H9 (cell line): ENCODE measurements around the gene QRICH2. TPM values are rescaled to one million over a fixed set of nuclear protein-coding genes. Genes with fewer than 3 reads are reported as not detected.

Experiments used
- DNase-seq: peaks from one replicate; pipeline ENCODE4 v3.0.0-alpha.2; 2017
- H2AFZ ChIP-seq: one replicate; pipeline ENCODE4 v1.6.1; 2013; ENCODE audit warnings: mild to moderate bottlenecking, low read length, control low read depth, moderate library complexity
- H2AK5ac ChIP-seq: 2 replicates; pipeline ENCODE4 v1.6.1; 2013; ENCODE audit warnings: low read length, control low read depth, mixed read lengths; ENCODE audit not compliant: insufficient read length
- H2BK120ac ChIP-seq: one replicate; pipeline ENCODE4 v1.6.1; 2013; ENCODE audit warnings: low read depth, mild to moderate bottlenecking, low read length, control low read depth, inconsistent platforms; ENCODE audit not compliant: poor library complexity, severe bottlenecking
- H2BK12ac ChIP-seq: 2 replicates; pipeline ENCODE4 v1.6.1; 2013; ENCODE audit warnings: low read length, control low read depth, mixed read lengths, low read depth; ENCODE audit not compliant: insufficient read length
- H2BK15ac ChIP-seq: 2 replicates; pipeline ENCODE4 v1.6.1; 2013; ENCODE audit warnings: low read depth, low read length, control low read depth
- H2BK20ac ChIP-seq: one replicate; pipeline ENCODE4 v1.6.1; 2013; ENCODE audit warnings: low read depth, mild to moderate bottlenecking, low read length, control low read depth, inconsistent platforms; ENCODE audit not compliant: poor library complexity, severe bottlenecking
- H2BK5ac ChIP-seq: 2 replicates; pipeline ENCODE4 v1.6.1; 2013; ENCODE audit warnings: low read length, control low read depth, mixed read lengths; ENCODE audit not compliant: insufficient read length
- H3K14ac ChIP-seq: 2 replicates; pipeline ENCODE4 v1.6.1; 2013; ENCODE audit warnings: low read length, control low read depth; ENCODE audit not compliant: insufficient read depth
- H3K18ac ChIP-seq: 2 replicates; pipeline ENCODE4 v1.6.1; 2013; ENCODE audit warnings: low read depth, mild to moderate bottlenecking, mixed read lengths, low read length, control low read depth; ENCODE audit not compliant: insufficient read length
- H3K23ac ChIP-seq: 2 replicates; pipeline ENCODE4 v1.6.1; 2013; ENCODE audit warnings: low read length, control low read depth, mixed read lengths, low read depth; ENCODE audit not compliant: insufficient read length
- H3K23me2 ChIP-seq: 2 replicates; pipeline ENCODE4 v1.6.1; 2013; ENCODE audit warnings: low read depth, mild to moderate bottlenecking, mixed read lengths, low read length, control low read depth; ENCODE audit not compliant: insufficient read length, poor library complexity, severe bottlenecking
- H3K27ac ChIP-seq: 2 replicates; pipeline ENCODE4 v1.5.1; 2013; ENCODE audit warnings: low read length, control low read depth, mixed read lengths, low read depth; ENCODE audit not compliant: insufficient read length
- H3K27me3 ChIP-seq: 2 replicates; pipeline ENCODE4 v1.6.1; 2013; ENCODE audit warnings: low read length, control low read depth, inconsistent platforms; ENCODE audit not compliant: insufficient read depth
- H3K4ac ChIP-seq: 2 replicates; pipeline ENCODE4 v1.6.1; 2013; ENCODE audit warnings: low read depth, mild to moderate bottlenecking, control low read depth, inconsistent platforms, low read length, moderate library complexity
- H3K4me1 ChIP-seq: 2 replicates; pipeline ENCODE4 v1.6.1; 2013; ENCODE audit warnings: low read length, control low read depth, inconsistent platforms; ENCODE audit not compliant: insufficient read depth
- H3K4me2 ChIP-seq: 2 replicates; pipeline ENCODE4 v1.6.1; 2013; ENCODE audit warnings: low read length, control low read depth, mixed read lengths; ENCODE audit not compliant: insufficient read length, insufficient read depth
- H3K56ac ChIP-seq: 2 replicates; pipeline ENCODE4 v1.6.1; 2013; ENCODE audit warnings: low read depth, mild to moderate bottlenecking, mixed read lengths, low read length, control low read depth; ENCODE audit not compliant: insufficient read length
- H3K79me1 ChIP-seq: 2 replicates; pipeline ENCODE4 v1.6.1; 2013; ENCODE audit warnings: low read depth, mild to moderate bottlenecking, moderate library complexity, low read length, control low read depth, inconsistent platforms; ENCODE audit not compliant: insufficient read depth, poor library complexity, severe bottlenecking
- H3K79me2 ChIP-seq: 2 replicates; pipeline ENCODE4 v1.6.1; 2013; ENCODE audit warnings: low read length, control low read depth, inconsistent platforms; ENCODE audit not compliant: insufficient read depth
- H3K9ac ChIP-seq: 2 replicates; pipeline ENCODE4 v1.6.1; 2013; ENCODE audit warnings: low read length, control low read depth, mixed read lengths; ENCODE audit not compliant: insufficient read length; ENCODE audit errors: extremely low read depth
- H3K9me3 ChIP-seq: one replicate; pipeline ENCODE4 v1.6.1; 2013; ENCODE audit warnings: low read depth, low read length, inconsistent platforms; ENCODE audit not compliant: control insufficient read depth
- H3T11ph ChIP-seq: one replicate; pipeline ENCODE4 v1.6.1; 2013; ENCODE audit warnings: mild to moderate bottlenecking, low read length, control low read depth, inconsistent platforms
- H4K20me1 ChIP-seq: one replicate; pipeline ENCODE4 v1.6.1; 2013; ENCODE audit not compliant: control insufficient read depth, insufficient read length, insufficient read depth
- H4K5ac ChIP-seq: 2 replicates; pipeline ENCODE4 v1.6.1; 2013; ENCODE audit warnings: low read depth, mild to moderate bottlenecking, mixed read lengths, low read length, control low read depth; ENCODE audit not compliant: insufficient read length
- H4K8ac ChIP-seq: replicated peaks from 2 replicates; pipeline ENCODE4 v1.6.1; 2013; ENCODE audit warnings: low read length, control low read depth, mixed read lengths, low read depth; ENCODE audit not compliant: insufficient read length
- H4K91ac ChIP-seq: 2 replicates; pipeline ENCODE4 v1.6.1; 2013; ENCODE audit warnings: low read depth, mild to moderate bottlenecking, moderate library complexity, mixed read lengths, low read length, control low read depth; ENCODE audit not compliant: insufficient read length
- H3K27ac Mint-ChIP-seq, 3 experiments: 2 replicates in 2 of 3; 3 replicates in 1 of 3; pipeline ENCODE4 v1.8.0; 2020 to 2021; ENCODE audit warnings: mixed read lengths in 3 of 3, mild to moderate bottlenecking in 1 of 3, moderate library complexity in 1 of 3
- H3K27me3 Mint-ChIP-seq: 2 replicates; pipeline ENCODE4 v1.8.0; 2021; ENCODE audit warnings: low read depth, mild to moderate bottlenecking, moderate library complexity, mixed read lengths
- H3K36me3 Mint-ChIP-seq, 3 experiments: 2 replicates in 2 of 3; 3 replicates in 1 of 3; pipeline ENCODE4 v1.8.0; 2020 to 2021; ENCODE audit warnings: low read depth in 3 of 3, mixed read lengths in 3 of 3; ENCODE audit not compliant: insufficient read depth in 1 of 3
- H3K4me1 Mint-ChIP-seq, 2 experiments: 2 replicates each; pipeline ENCODE4 v1.8.0; 2020; ENCODE audit warnings: mixed read lengths in 2 of 2
- H3K4me3 Mint-ChIP-seq, 2 experiments: 2 replicates in 1 of 2; 3 replicates in 1 of 2; pipeline ENCODE4 v1.8.0; 2020 to 2021; ENCODE audit warnings: mild to moderate bottlenecking in 2 of 2, mixed read lengths in 2 of 2, moderate library complexity in 1 of 2
- H3K9me3 Mint-ChIP-seq, 2 experiments: 2 replicates in 1 of 2; 3 replicates in 1 of 2; pipeline ENCODE4 v1.8.0; 2020; ENCODE audit warnings: mild to moderate bottlenecking in 2 of 2, mixed read lengths in 2 of 2, moderate library complexity in 1 of 2
- WGBS: extraction: QIAGEN DNeasy Blood & Tissue Kit; methylation state at CpG from one replicate; pipeline ENCODE4 v1.1.7; 2013; ENCODE audit warnings: missing lambda C conversion rate, low lambda C conversion rate, mixed read lengths; ENCODE audit not compliant: insufficient read length; ENCODE audit errors: extremely low coverage; 5-methylcytosine and 5-hydroxymethylcytosine counted together
- total RNA-seq: library from RNA; stranded (reverse); gene quantifications from 2 replicates; pipeline ENCODE4 v1.2.1, GENCODE V29; 2021
- TF ChIP-seq, protein P1 (sequence below): fragments of 200-600 bp; sonication (generic); conservative IDR thresholded peaks from 3 replicates; pipeline ENCODE4 v1.8.0; 2021; ENCODE audit warnings: antibody characterized with exemption, mild to moderate bottlenecking

The QRICH2 gene
- total RNA-seq, 1 experiment from 2014 or later = 3.2 TPM

DNA sequence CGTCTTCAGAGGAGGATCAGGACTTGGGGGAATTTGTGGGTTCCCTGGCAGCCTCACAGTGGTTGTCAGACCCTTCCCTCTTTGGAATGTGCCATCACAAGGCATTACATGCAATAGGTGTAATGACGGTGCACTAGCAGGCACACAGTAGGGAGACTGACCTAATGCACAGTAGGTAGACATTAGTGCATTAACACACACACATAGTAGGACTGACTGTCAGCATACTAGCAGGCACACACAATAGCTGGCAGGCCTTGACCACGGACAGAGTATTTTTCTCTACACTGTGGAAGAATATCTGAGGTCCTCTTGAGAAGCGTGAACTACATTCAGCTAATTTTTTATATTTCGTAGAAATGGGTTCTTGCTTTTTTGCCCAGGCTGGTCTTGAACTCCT, 53.8 kb downstream of the QRICH2 start:
- H3K4me3 Mint-ChIP-seq = no peak overlapping the region

More for the DNA sequence above, 53.8 kb downstream of the QRICH2 start:
- H2BK15ac ChIP-seq = no peak overlapping the region
- H2AFZ ChIP-seq = no peak overlapping the region
- Mint-ChIP-seq H3K36me3 (peaks cover 0 to 3% (median 0%) of the 10 kb centered on the region in 3 experiments; a peak in 1 of 7 replicates), H3K27me3 (no peaks in the 10 kb centered on the region; the same call in none of the 2 replicates), H3K4me1 (peaks cover 4 to 5% of the 10 kb centered on the region in 2 experiments; a peak in 3 of 4 replicates), H3K9me3 (peaks cover 0 to 2% of the 10 kb centered on the region in 2 experiments; a peak in 1 of 5 replicates), H3K27ac (no peak overlapping the region)
- H2BK120ac ChIP-seq = no peak overlapping the region
- H3K79me1 ChIP-seq = no peaks in the 10 kb centered on the region
- H3K4me2 ChIP-seq = no peak overlapping the region
- TF ChIP-seq, protein P1, sequence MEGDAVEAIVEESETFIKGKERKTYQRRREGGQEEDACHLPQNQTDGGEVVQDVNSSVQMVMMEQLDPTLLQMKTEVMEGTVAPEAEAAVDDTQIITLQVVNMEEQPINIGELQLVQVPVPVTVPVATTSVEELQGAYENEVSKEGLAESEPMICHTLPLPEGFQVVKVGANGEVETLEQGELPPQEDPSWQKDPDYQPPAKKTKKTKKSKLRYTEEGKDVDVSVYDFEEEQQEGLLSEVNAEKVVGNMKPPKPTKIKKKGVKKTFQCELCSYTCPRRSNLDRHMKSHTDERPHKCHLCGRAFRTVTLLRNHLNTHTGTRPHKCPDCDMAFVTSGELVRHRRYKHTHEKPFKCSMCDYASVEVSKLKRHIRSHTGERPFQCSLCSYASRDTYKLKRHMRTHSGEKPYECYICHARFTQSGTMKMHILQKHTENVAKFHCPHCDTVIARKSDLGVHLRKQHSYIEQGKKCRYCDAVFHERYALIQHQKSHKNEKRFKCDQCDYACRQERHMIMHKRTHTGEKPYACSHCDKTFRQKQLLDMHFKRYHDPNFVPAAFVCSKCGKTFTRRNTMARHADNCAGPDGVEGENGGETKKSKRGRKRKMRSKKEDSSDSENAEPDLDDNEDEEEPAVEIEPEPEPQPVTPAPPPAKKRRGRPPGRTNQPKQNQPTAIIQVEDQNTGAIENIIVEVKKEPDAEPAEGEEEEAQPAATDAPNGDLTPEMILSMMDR = no peak
- H3K4ac ChIP-seq = no peak overlapping the region
- no peak overlapping the region for H3K14ac ChIP-seq
- no peak overlapping the region for H3K23ac ChIP-seq
- no peak overlapping the region for H2BK5ac ChIP-seq
- H3K9me3 ChIP-seq = no peaks in the 10 kb centered on the region
- H4K91ac ChIP-seq = no peak overlapping the region
- H3K56ac ChIP-seq = no peak overlapping the region
- no peak overlapping the region for H4K8ac ChIP-seq
- no peak overlapping the region for H2BK12ac ChIP-seq
- no peak overlapping the region for H2AK5ac ChIP-seq
- H3K4me1 ChIP-seq = no peaks in the 10 kb centered on the region
- H2BK20ac ChIP-seq = no peak overlapping the region
- H3K23me2 ChIP-seq = no peaks in the 10 kb centered on the region
- no peak for DNase-seq
- no peaks in the 10 kb centered on the region for H3K79me2 ChIP-seq
- H3K18ac ChIP-seq = no peak overlapping the region
- no peak overlapping the region for H4K5ac ChIP-seq
- no peak overlapping the region for H3T11ph ChIP-seq
- no CpG with 5 or more reads among the region's 5 CpGs for WGBS
- no peaks in the 10 kb centered on the region for H4K20me1 ChIP-seq
- H3K27me3 ChIP-seq = no peaks in the 10 kb centered on the region
- H3K27ac ChIP-seq = no peak overlapping the region
- H3K9ac ChIP-seq = no peak overlapping the region
